NCI-H146 treated with DMSO at 0.1 percent for 48 hours (cell line): ENCODE data around the gene CCDC197.

ENCODE experiments used
- DNase-seq: peaks from one replicate; lab custom pipeline; 2025; ENCODE audit not compliant: unreplicated experiment; lab: John Stamatoyannopoulos, UW

CCDC197 gene

DNA sequence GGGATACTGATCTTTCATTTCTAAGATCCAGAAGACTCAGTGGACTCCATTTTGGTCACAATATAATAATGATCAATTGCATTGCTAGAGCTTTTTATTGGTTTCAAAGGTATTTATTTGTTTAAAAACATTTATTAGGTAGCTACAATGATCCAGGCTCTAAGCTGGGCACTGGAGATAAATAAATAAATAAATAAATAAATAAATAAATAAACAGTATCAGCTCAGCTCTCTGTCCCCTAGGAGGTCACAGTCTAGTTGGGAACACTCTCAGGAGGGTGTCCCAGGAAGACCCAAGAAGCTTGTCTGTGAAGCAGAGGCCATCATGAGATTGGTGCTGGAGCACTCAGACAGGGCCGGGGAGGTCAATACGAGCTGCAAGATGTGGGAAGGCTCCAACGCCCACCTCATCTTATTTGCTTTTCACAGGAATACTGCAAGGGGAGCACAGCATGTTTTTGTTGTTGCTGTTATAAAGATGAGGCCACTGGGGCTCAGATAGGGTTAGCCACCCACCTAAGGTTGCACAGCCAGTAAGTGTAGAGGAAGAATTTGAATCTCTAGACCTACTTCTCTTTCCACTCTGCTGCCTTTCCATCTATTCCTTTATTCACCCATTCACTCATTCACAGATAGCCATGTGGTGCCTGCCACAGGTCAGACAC lies 36.2 kb upstream of the CCDC197 start:
- no peak for DNase-seq

DNA sequence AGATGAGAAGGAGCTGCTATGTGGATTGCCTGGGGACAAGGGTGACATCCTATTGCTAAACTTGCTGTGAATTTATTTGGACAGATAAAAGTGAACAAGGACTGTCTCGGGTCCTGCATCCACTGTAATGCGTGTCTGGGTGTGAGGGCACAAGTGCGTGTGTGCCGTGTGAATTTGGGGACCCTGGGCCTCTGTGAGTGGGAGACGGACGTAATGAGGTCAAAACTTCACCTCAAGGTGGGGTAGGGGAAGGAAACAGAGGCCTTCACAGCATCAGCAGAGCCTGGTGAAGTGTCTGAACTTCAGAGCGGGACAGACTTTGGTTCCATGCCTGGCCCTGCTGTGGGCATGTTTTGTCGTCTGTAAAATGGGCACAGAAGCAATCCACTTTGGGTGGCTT lies 35.5 kb upstream of the CCDC197 start:
- no peak for DNase-seq

DNA sequence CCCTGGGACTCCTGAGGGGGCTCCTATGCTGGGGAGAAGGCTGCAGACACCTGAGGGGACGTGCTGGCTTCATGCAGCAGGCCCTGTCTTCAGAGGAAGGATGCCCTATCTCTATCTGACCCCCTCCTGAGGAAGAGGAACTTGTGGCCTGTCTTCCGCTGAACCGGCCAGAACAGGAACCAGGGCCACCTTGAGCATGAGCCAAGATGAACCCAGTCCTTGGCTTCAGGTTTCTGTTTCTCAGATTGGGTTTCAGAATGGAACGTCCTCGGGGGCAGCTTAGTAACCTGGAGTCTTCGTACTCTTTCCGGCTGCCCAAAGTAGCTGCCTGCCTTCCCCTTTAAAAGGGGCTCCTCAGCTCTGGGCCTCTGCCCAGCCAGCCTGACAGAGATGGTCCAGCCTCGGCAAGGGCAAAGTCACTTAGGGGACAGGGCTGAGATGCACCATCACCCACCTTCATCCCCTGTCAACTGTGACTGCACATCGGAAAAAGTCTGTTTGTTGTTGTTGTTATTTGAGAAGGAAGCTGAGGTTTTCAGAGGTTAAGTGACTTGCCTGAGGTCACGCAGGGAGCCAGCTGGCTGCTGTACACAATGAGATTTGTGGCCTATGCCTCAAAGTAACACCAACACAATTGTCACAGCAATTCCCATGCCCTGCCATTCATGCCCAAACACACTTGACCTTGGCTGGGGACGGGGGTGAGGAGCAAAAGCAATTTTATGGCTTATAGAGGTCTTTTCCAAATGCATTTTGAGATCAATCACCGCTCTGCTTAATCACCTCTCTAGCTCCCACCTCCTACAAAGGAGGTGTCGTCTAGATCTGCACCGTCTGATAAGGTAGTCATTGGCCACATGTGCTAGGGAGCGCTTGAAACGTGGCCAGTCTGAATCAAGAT lies 34.1 kb upstream of the CCDC197 start:
- DNase-seq, result no peak

DNA sequence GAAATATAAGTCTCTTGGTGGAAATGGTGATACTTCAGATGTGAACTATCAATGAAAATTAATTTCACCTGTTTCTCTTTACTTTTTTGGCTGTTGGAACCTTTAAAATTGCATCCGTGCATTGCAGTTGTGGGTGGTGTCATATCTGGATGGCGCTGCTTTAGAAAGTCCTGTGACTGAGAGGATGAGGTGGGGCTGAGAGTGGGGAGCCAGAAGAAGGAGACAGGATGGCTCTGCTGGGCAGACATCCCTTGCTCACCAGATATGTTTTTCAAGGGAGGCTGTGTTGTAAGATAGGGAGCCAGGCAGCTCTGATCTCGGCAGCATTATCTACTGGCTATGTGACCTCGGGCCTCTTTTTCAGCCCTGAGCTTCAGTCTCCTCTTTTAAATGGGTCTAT lies 33.4 kb upstream of the CCDC197 start:
- no peak for DNase-seq

DNA sequence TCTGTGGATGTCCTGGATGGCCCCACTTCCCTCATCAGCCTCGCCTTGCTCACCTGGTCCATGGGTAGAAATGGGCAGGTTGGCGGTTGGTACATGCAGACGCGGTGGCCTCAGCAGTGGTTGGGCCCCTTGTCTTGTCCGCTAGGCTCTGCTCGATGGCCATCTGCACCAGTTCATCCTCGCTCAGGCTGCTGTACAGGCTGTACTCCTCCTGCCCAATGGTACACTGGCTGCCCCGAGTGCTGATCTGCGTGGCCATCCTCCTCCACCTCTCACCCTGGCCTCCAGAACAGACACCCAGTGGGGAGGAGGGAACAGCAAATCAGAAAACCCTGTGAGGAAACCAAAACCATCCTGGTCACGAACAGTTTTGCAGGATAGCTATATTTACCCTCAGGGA lies 32.8 kb upstream of the CCDC197 start:
- DNase-seq, result no peak

- no peak for DNase-seq
Observed at GRCh38 chr14:93964820-93965286, 32.2 kb upstream of the CCDC197 start.

GRCh38 chr14:93965287-93965821 lies 31.7 kb upstream of the CCDC197 start:
- DNase-seq, result no peak

GRCh38 chr14:93965946-93966474 lies 31.1 kb upstream of the CCDC197 start:
- no peak for DNase-seq

GRCh38 chr14:93967637-93968250 lies 29.4 kb upstream of the CCDC197 start:
- DNase-seq, result no peak

DNA sequence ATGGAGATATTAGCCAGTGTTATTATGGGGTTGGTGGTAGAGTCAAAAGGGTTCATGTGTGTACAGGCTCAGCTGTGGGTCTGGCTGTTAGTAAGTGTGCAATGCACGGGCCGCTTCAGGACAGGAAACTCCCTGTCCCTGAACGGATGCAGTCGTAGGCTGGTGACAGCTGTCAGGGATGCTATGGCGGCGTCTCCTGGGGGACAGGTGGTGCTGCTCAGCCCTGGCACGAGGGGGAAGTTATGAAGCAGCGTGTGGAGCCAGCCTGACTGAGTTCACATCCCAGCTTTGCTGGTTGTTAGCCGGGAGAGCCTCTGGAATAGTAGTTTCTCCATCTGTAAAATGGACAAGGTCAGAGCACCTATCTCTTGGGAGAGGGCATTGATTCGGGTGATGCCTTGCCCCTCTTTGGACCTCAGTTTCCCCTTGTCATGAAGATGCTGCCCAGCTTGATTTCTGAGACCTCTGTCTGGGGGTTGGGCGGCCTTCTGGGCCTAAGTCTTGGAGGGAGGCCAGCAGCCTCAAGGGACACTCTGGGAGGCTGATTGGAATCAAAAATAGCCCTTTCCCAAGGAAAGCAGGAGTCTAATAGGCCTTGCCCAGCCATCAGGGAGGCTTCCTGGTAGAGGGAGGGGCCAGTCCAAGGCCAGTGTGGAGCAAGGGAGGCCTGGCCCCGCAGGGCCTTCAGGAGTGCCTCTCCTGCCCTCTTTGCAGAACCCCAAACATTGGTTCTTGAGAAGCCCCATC lies 27.8 kb upstream of the CCDC197 start:
- DNase-seq, result no peak

DNA sequence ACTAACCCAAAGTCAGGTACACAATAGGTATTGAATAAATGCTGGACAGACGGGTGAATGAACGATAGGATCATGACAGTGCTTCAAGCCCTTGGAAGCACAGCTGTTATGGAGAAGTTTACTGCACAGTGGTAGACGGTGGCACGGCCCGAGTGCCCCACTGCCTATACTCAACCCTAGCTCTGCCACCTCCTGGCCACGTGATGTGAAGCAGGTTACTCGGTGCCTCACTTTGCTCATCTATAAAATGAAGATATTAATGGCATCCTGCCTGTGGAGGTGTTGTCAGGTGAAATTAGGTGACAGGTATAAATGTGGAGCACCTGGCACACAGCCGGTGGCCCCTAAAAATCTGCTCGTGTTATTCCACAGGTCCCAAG lies 26.5 kb upstream of the CCDC197 start:
- no peak for DNase-seq

DNA sequence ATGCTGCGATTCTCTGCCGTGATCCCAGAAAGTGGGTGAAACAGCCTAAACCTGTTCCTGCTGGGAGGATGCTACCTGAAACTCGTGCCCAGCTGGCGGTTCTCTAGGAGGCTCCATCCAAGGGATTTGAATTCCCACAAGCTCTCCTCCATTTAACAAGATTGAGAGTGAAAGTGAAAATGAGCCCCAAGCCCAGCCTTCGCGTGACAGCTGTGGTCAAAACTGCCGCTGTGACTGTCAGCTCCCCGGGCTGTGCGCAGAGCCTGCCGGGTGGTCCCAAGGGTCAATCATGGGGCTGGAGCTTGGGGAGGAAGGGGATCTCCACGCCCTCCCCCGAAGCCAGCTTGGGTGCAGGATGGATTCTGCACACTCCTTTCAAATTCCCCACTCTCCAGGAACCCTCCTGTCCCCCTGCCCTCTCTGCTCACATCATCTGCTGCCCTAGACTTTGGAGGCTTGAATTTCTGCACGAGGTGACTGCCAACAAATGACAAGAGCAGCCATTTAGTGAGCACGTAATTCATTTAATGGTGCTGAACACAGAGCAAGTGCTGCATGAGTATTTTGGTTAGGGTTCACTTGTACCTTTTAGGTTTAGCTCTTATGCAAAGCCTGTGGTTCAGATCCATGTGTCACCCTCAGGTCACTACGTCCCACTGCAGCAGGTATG lies 26.0 kb upstream of the CCDC197 start:
- no peak for DNase-seq

GRCh38 chr14:93971635-93972027 lies 25.5 kb upstream of the CCDC197 start:
- no peak for DNase-seq

DNA sequence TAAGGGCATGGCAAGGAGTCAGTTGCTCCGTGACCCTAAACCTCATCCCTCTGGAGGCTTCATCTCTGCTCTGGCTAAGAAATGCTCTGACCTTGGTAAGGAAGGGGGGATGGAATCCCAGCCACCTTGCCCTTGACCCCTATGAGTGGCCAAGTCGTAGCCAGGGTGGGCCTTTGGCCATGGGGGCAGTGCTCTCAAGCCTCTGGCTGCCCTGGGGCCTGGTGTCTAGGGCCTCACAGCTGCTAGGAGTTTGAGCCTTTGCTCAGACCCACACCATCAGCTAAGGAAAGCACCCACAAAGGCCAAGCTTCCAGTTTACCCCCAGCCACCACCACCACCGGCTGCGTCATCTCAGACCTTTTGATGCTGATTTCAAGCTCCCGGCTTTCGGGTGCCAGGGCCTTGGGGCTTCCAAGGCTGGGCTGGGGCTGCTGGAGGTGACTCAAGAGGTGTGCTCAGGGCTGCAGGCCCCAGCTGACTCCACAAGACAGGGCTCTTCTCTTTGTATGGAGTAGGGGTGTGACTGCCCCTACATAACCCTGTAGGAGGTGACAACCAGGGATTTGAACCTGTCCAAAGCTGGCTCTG lies 24.4 kb upstream of the CCDC197 start:
- no peak for DNase-seq

GRCh38 chr14:93973607-93974006 lies 23.5 kb upstream of the CCDC197 start:
- no peak for DNase-seq

- no peak for DNase-seq
Observed at GRCh38 chr14:93974299-93974698, 22.8 kb upstream of the CCDC197 start.

DNA sequence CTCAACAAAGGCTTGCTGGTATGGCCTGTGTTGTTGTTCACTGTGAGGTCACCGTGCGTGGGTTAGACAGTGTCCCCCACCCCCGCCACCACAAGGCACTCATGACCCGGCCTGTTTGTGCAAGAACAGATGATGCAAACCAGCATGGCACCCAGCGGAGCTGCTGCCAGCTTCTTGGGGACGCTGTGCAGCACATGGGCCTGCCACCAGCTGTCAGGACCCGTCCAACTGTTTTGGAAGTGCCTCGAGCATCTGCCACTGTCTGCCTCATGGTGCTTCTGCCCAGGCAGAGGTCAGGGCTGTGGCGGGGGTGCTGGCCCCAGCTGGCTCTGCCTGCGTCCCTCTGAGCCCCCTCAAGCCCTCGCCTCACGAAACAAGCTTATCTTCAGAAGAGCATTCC lies 22.3 kb upstream of the CCDC197 start:
- DNase-seq, result no peak

DNA sequence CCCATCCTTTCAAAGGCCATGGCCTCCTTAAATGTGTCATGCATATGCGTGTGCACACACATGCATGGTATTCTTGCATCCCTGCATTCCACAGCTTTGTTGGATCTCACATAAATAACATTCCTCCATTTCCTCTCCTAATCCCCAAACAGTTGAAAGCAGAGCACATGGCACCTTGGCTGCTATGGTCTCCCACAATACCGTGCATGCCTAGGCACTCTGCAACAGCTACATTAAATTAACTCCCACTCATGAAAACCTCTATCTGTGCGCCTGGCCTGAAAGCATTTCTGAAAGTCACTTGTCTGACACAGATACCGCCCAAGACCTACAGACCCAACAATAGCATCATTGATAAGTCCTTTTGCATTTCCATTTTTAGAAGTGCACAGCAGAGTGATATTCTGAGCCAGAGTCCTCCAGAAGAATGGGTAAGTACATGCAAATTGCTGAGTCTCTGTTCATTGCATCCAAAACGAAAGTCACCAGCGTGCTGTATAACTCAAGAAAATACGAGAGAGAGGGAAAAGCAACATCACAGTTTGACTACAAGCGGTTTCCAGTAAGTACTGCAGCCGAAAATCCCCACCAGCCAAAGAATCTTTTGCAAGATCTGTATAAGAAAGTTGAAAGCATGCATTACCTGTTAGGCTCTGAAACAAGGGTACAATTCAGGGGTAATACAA lies 21.2 kb upstream of the CCDC197 start:
- no peak for DNase-seq

GRCh38 chr14:93976477-93977057 lies 20.5 kb upstream of the CCDC197 start, which contains the start of gene ASB2:
Gene ASB2, minus strand, starts transcription at chr14:93976570. Its CDS starts 12,031 bp downstream, at chr14:93964539.
- no peak for DNase-seq
